ENCODE results near the gene NEU4. TPM values are rescaled to one million over a fixed set of nuclear protein-coding genes. Genes with fewer than 3 reads are reported as not detected.
"Not testable (repeated sequence)": the region's sequence is repeated elsewhere in the genome, so short reads cannot be mapped to it uniquely, and the experiment has no call there.

Gene NEU4, protein sequence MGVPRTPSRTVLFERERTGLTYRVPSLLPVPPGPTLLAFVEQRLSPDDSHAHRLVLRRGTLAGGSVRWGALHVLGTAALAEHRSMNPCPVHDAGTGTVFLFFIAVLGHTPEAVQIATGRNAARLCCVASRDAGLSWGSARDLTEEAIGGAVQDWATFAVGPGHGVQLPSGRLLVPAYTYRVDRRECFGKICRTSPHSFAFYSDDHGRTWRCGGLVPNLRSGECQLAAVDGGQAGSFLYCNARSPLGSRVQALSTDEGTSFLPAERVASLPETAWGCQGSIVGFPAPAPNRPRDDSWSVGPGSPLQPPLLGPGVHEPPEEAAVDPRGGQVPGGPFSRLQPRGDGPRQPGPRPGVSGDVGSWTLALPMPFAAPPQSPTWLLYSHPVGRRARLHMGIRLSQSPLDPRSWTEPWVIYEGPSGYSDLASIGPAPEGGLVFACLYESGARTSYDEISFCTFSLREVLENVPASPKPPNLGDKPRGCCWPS
- 0.88 TPM for total RNA-seq (ENCODE audit: unreplicated experiment)
- long read RNA-seq: 0 reads

DNA sequence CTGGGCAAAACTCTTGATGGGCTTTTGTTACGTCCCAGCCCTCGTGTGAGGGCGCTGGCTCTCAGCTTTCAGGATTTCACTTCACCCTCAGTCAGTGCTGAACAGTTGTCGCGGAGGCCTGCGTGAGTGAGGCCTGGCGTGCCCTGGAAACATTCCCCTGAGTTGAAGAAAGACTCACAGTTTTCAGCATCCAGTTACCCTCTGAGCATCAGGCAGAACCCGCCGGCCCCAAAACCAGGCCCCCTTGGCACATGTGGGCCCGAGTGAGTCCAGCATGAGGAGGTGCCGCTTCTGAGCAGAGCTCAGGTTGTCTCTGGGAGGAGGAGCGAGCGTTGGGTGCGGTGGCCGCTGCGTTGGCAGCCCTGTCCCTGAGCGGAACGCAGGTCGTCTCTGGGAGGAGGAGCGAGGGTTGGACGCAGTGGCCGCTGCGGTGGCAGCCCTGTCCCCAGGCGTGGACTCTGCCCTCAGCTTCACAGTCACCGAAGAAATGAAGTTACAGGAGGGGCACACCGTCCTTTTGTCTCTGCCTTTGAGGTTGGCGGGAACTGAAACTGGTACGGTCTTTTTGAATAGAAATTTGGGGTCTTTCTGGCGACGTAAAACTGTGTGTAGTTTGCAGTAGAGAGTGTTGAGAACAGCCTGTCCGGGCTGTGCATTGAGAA is at the start of gene NEU4:
Gene NEU4 (plus strand): TSS at position 473 of the 662 bp plus-strand sequence. CDS start 5,292 bp downstream, outside the sequence.
- Mint-ChIP-seq H3K4me3 (ENCODE audit: unreplicated experiment) (no peak within 1 kb of the TSS), H3K9me3 (ENCODE audit: unreplicated experiment) (peaks cover 6% of the 10 kb centered on the region), H3K4me1 (ENCODE audit: low read depth, unreplicated experiment) (peaks cover 4% of the 10 kb centered on the region), H3K27ac (ENCODE audit: unreplicated experiment) (peak within 1 kb of the TSS; percentile 43), H3K27me3 (ENCODE audit: unreplicated experiment) (peaks cover 5% of the 10 kb centered on the region), H3K36me3 (ENCODE audit: unreplicated experiment) (no peaks in the 10 kb centered on the region)
- DNase-seq: no peak
- TF ChIP-seq, protein P1, sequence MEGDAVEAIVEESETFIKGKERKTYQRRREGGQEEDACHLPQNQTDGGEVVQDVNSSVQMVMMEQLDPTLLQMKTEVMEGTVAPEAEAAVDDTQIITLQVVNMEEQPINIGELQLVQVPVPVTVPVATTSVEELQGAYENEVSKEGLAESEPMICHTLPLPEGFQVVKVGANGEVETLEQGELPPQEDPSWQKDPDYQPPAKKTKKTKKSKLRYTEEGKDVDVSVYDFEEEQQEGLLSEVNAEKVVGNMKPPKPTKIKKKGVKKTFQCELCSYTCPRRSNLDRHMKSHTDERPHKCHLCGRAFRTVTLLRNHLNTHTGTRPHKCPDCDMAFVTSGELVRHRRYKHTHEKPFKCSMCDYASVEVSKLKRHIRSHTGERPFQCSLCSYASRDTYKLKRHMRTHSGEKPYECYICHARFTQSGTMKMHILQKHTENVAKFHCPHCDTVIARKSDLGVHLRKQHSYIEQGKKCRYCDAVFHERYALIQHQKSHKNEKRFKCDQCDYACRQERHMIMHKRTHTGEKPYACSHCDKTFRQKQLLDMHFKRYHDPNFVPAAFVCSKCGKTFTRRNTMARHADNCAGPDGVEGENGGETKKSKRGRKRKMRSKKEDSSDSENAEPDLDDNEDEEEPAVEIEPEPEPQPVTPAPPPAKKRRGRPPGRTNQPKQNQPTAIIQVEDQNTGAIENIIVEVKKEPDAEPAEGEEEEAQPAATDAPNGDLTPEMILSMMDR (IDR thresholded peaks at IDR 0.05; ENCODE audit: partially characterized antibody, unreplicated experiment): no peak

DNA sequence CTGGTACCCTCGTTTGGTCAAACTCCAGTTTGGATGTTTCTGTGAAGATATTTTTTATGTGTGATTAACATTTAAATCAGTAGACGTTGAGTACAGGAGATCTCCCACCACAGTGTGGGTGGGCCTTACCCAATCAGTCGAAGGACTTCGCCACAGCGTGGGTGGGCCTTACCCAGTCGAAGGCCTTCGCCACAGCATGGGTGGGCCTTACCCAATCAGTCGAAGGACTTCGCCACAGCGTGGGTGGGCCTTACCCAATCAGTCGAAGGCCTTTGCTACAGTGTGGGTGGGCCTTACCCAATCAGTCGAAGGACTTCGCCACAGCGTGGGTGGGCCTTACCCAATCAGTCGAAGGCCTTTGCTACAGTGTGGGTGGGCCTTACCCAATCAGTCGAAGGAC is 49.1 kb upstream of the NEU4 start:
- H3K9me3 Mint-ChIP-seq (ENCODE audit: unreplicated experiment); H3K4me3 Mint-ChIP-seq (ENCODE audit: unreplicated experiment); H3K27me3 Mint-ChIP-seq (ENCODE audit: unreplicated experiment); DNase-seq; H3K4me1 Mint-ChIP-seq (ENCODE audit: low read depth, unreplicated experiment); H3K27ac Mint-ChIP-seq (ENCODE audit: unreplicated experiment): not testable (repeated sequence)
- peaks cover 10% of the 10 kb centered on the region for H3K36me3 Mint-ChIP-seq (ENCODE audit: unreplicated experiment)

DNA sequence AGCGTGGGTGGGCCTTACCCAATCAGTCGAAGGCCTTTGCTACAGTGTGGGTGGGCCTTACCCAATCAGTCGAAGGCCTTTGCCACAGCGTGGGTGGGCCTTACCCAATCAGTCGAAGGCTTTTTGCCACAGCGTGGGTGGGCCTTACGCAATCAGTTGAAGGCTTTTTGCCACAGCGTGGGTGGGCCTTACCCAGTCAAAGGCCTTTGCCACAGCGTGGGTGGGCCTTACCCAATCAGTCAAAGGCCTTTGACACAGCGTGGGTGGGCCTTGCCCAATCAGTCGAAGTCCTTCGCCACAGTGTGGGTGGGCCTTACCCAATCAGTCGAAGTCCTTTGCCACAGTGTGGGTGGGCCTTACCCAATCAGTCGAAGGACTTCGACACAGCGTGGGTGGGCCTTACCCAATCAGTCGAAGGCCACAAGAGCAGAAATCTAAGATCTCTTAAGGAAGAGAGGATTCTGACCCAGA is 48.7 kb upstream of the NEU4 start:
- Mint-ChIP-seq H3K36me3 (ENCODE audit: unreplicated experiment) (peaks cover 10% of the 10 kb centered on the region), H3K4me1 (ENCODE audit: low read depth, unreplicated experiment) (peaks cover 5% of the 10 kb centered on the region), H3K27ac (ENCODE audit: unreplicated experiment) (no peak overlapping the region), H3K4me3 (ENCODE audit: unreplicated experiment) (no peak overlapping the region), H3K9me3 (ENCODE audit: unreplicated experiment) (peaks cover 6% of the 10 kb centered on the region), H3K27me3 (ENCODE audit: unreplicated experiment) (peaks cover 4% of the 10 kb centered on the region)
- DNase-seq: no peak
- TF ChIP-seq, protein P1 (IDR thresholded peaks at IDR 0.05; ENCODE audit: partially characterized antibody, unreplicated experiment): no peak

DNA sequence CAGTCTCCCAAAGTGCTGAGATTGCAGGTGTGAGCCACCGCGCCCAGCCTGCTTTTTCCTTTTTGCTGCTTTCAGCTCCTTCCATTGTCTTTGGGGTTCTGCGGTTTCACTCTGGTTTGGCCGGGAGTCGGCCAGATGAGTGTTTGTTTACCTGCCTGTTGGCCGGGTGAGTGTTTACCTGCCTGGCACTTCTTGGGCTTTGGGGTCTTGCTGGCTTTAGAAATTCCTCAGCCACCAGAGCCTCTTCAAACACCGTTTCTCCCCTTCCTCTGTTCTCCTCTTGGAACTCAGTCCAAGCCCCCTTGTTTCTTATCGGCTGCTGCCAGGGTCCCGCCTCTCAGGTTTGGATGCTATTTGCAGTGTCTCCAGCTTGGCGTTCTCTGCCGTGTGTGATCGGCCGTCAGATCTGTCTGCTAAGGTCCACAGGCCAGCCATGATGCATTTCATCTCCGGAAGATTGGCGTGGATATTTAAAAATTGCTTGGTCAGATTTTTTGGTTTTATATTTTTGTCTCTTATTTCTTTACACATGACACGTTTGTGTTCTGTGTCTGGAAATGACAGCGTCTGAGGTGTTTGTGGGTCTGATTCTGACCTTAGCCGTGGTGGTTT is 46.6 kb upstream of the NEU4 start:
- DNase-seq: no peak

DNA sequence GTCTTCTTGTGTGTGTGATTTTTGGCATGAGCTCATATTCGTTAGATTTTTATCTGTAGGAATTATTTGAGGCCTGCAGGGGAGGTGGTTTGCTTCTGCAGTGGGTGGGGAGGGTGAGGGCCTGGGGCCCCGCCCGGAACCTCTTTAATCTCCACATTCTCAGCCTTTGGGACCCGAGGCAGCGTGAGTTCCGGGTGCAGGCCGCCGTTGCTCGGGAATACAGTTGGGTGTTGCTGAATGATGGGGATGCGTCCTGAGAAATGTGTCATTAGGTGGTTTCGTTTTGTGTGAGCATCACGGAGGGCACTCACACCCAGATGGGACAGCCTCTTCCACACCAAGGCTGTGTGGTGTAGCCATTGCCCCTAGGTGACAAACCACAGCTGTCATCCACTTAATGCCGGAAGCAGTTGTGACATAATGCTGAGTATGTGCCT is 46.0 kb upstream of the NEU4 start:
- Mint-ChIP-seq H3K9me3 (ENCODE audit: unreplicated experiment) (peaks cover 6% of the 10 kb centered on the region), H3K4me1 (ENCODE audit: low read depth, unreplicated experiment) (peaks cover 5% of the 10 kb centered on the region), H3K27me3 (ENCODE audit: unreplicated experiment) (peaks cover 4% of the 10 kb centered on the region), H3K4me3 (ENCODE audit: unreplicated experiment) (no peak overlapping the region), H3K27ac (ENCODE audit: unreplicated experiment) (no peak overlapping the region), H3K36me3 (ENCODE audit: unreplicated experiment) (peaks cover 10% of the 10 kb centered on the region)
- TF ChIP-seq, protein P1 (IDR thresholded peaks at IDR 0.05; ENCODE audit: partially characterized antibody, unreplicated experiment): no peak
- DNase-seq: no peak

More for the DNA sequence above, 46.6 kb upstream of the NEU4 start:
- peaks cover 10% of the 10 kb centered on the region for H3K36me3 Mint-ChIP-seq (ENCODE audit: unreplicated experiment)
- TF ChIP-seq, protein P1 (IDR thresholded peaks at IDR 0.05; ENCODE audit: partially characterized antibody, unreplicated experiment): no peak
- peaks cover 4% of the 10 kb centered on the region for H3K27me3 Mint-ChIP-seq (ENCODE audit: unreplicated experiment)
- H3K27ac Mint-ChIP-seq (ENCODE audit: unreplicated experiment): no peak overlapping the region
- H3K4me1 Mint-ChIP-seq (ENCODE audit: low read depth, unreplicated experiment): peaks cover 5% of the 10 kb centered on the region
- H3K4me3 Mint-ChIP-seq (ENCODE audit: unreplicated experiment): no peak overlapping the region
- peaks cover 6% of the 10 kb centered on the region for H3K9me3 Mint-ChIP-seq (ENCODE audit: unreplicated experiment)

Data from glutamatergic neuron (in vitro differentiated cells).